8988T (cell line): ENCODE results near the gene RIPPLY1.

Source experiments
- DNase-seq: peaks from one replicate; pipeline ENCODE4 v3.0.0; 2011

The RIPPLY1 gene

GRCh38 chrX:106903291-106903824 lies at the start of gene RIPPLY1:
TSS of gene RIPPLY1 (minus strand) at chrX:106903341. CDS start at chrX:106903287, 54 bp downstream.
- no peak for DNase-seq

- no peak for DNase-seq
Observed at GRCh38 chrX:106952538-106952937, 49.4 kb upstream of the RIPPLY1 start.

- DNase-seq, result no peak
Observed at GRCh38 chrX:106952089-106952488, 48.9 kb upstream of the RIPPLY1 start.

GRCh38 chrX:106951230-106951629 lies 48.1 kb upstream of the RIPPLY1 start:
- no peak for DNase-seq

GRCh38 chrX:106950381-106950780 lies 47.2 kb upstream of the RIPPLY1 start:
- no peak for DNase-seq

GRCh38 chrX:106949366-106949765 lies 46.2 kb upstream of the RIPPLY1 start:
- no peak for DNase-seq

- no peak for DNase-seq
Observed at GRCh38 chrX:106948641-106949040, 45.5 kb upstream of the RIPPLY1 start.

- DNase-seq, result no peak
Observed at GRCh38 chrX:106946464-106946863, 43.3 kb upstream of the RIPPLY1 start.

GRCh38 chrX:106940068-106940467 lies 36.9 kb upstream of the RIPPLY1 start:
- DNase-seq, result no peak

GRCh38 chrX:106939566-106939965 lies 36.4 kb upstream of the RIPPLY1 start:
- no peak for DNase-seq

GRCh38 chrX:106936246-106936645 lies 33.1 kb upstream of the RIPPLY1 start:
- DNase-seq, result no peak

GRCh38 chrX:106935175-106935574 lies 32.0 kb upstream of the RIPPLY1 start:
- DNase-seq, result no peak

GRCh38 chrX:106933538-106933961 lies 30.4 kb upstream of the RIPPLY1 start:
- no peak for DNase-seq

GRCh38 chrX:106932960-106933537 lies 29.9 kb upstream of the RIPPLY1 start:
- DNase-seq, result no peak

- DNase-seq, result no peak
Observed at GRCh38 chrX:106932492-106932923, 29.4 kb upstream of the RIPPLY1 start.

- DNase-seq, result no peak
Observed at GRCh38 chrX:106931831-106932491, 28.8 kb upstream of the RIPPLY1 start.

- DNase-seq, result no peak
Observed at GRCh38 chrX:106928227-106928626, 25.1 kb upstream of the RIPPLY1 start.

GRCh38 chrX:106927700-106928099 lies 24.6 kb upstream of the RIPPLY1 start:
- no peak for DNase-seq

- DNase-seq, result no peak
Observed at GRCh38 chrX:106927023-106927422, 23.9 kb upstream of the RIPPLY1 start.

- no peak for DNase-seq
Observed at GRCh38 chrX:106921637-106922036, 18.5 kb upstream of the RIPPLY1 start.

GRCh38 chrX:106919932-106920452 lies 16.9 kb upstream of the RIPPLY1 start, which contains the start of gene CLDN2:
TSS of gene CLDN2 (plus strand) at chrX:106920402. CDS start at chrX:106928229, 7,827 bp downstream.
- no peak for DNase-seq

GRCh38 chrX:106917830-106918500 lies 14.8 kb upstream of the RIPPLY1 start:
- DNase-seq, result no peak

GRCh38 chrX:106912864-106913263 lies 9.7 kb upstream of the RIPPLY1 start:
- no peak for DNase-seq

- no peak for DNase-seq
Observed at GRCh38 chrX:106906361-106906760, 3.2 kb upstream of the RIPPLY1 start.
